Breast epithelium (tissue), 4 donors: ENCODE results near the gene FADD. TPM values are rescaled to one million over a fixed set of nuclear protein-coding genes. Genes with fewer than 3 reads are reported as not detected.

Source experiments
- DNase-seq, 2 donors: peaks; one replicate each; pipeline ENCODE4 v3.0.0-alpha.2; 2019; ENCODE audit warnings: low spot score in 2 of 2
- H3K27ac ChIP-seq, 2 donors: fragments of 200-600 bp; sonication (generic) in 1 of 2; one replicate each; pipeline ENCODE4 v1.5.1; 2016 to 2019; ENCODE audit warnings: mild to moderate bottlenecking in 1 of 2
- H3K27me3 ChIP-seq, 2 donors: fragments of 200-600 bp; sonication (generic) in 1 of 2; one replicate each; pipeline versions ENCODE4 v1.5.1 to v1.6.0; 2017 to 2019; ENCODE audit warnings: control low read depth in 1 of 2, mild to moderate bottlenecking in 1 of 2
- H3K36me3 ChIP-seq: fragments of 200-600 bp; one replicate; pipeline ENCODE4 v1.5.1; 2019
- H3K4me1 ChIP-seq, 2 donors: fragments of 200-600 bp; sonication (generic); one replicate each; pipeline ENCODE4 v1.5.1; 2016 to 2019; ENCODE audit warnings: control low read depth in 1 of 2
- H3K4me3 ChIP-seq, 3 donors: fragments of 200-600 bp; sonication (generic); 1 replicate in 2 of 3; 2 replicates in 1 of 3; pipeline ENCODE4 v1.5.1; 2016 to 2019; ENCODE audit warnings: mild to moderate bottlenecking in 3 of 3, moderate library complexity in 2 of 3
- H3K9me3 ChIP-seq, 2 donors: fragments of 200-600 bp; sonication (generic) in 1 of 2; one replicate each; pipeline ENCODE4 v1.5.1; 2016 to 2019; ENCODE audit warnings: control low read depth in 1 of 2
- CTCF ChIP-seq, 3 donors: fragments of 450-650 bp; IDR thresholded peaks; one replicate each; pipeline ENCODE4 v1.5.1; 2016 to 2017; ENCODE audit warnings: antibody characterized with exemption in 3 of 3, mild to moderate bottlenecking in 3 of 3, moderate library complexity in 3 of 3
- POLR2A ChIP-seq: fragments of 450-650 bp; IDR thresholded peaks from one replicate; pipeline ENCODE4 v1.6.1; 2016; ENCODE audit warnings: antibody characterized with exemption, mild to moderate bottlenecking, moderate library complexity
- POLR2AphosphoS5 ChIP-seq, 3 donors: sonication (generic); formaldehyde crosslinking; IDR thresholded peaks; one replicate each; pipeline ENCODE4 v1.6.1; 2017; ENCODE audit warnings: antibody characterized with exemption in 3 of 3
- intact Hi-C: fragments of 100-400 bp; cut with DNase I; formaldehyde crosslinking; loops from one replicate; pipeline ENCODE4 v1.15.1; 2023; ENCODE audit warnings: low total_unique reads
- total RNA-seq, 3 donors: library from RNA; depleted of rRNA; stranded (reverse); fragments of >200 nt; gene quantifications; one replicate each; pipeline ENCODE4 v1.1.0, GENCODE V29; 2016

The FADD gene
- total RNA-seq, 3 donors from 2014 or later: 17.6 to 33.1 (median 30.2) TPM

DNA sequence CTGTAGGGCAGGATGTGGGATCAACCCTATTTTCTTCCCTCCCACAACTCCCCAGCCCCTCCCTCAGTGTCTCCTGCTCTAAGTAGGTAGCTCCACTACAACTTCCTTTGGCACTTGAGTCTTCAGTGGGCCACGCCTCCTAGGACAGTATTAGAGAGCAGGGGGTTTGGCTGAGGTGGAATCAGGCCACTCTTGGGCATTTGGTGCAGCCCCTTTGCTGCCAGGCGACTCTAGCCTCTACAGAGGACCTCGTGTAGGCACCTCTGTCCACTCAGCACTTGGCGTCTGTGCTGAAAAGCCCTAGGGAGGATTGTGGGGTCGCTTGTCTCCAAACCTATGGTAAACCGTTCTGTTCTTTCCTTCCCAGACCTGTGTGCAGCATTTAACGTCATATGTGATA is 2.7 kb downstream of the FADD start:
- TF ChIP-seq POLR2A (no peak), CTCF (IDR thresholded peaks at IDR 0.05) (no peak), POLR2AphosphoS5 (IDR thresholded peaks at IDR 0.05) (no peak)
- H3K36me3 ChIP-seq: peaks cover 5% of the 10 kb centered on the region
- H3K4me1 ChIP-seq: peaks cover 6 to 15% of the 10 kb centered on the region in 2 donors
- H3K4me3 ChIP-seq: no peak overlapping the region
- DNase-seq: no peak
- H3K9me3 ChIP-seq: no peaks in the 10 kb centered on the region
- H3K27me3 ChIP-seq: no peaks in the 10 kb centered on the region
- intact Hi-C loops: loop anchor here (10.0 kb wide), 1 partner anchor 49 kb away; no protein-coding TSS in a partner anchor
- H3K27ac ChIP-seq: peak overlapping the region; percentile 4 to 94

- H3K36me3 ChIP-seq: peaks cover 5% of the 10 kb centered on the region
- no peaks in the 10 kb centered on the region for H3K27me3 ChIP-seq
- H3K27ac ChIP-seq: peak overlapping the region in 1 of 2 donors; percentile 94
- H3K4me3 ChIP-seq: no peak overlapping the region
- no peak for TF ChIP-seq CTCF (IDR thresholded peaks at IDR 0.05)
- no peak for TF ChIP-seq POLR2AphosphoS5 (IDR thresholded peaks at IDR 0.05)
- no peak for TF ChIP-seq POLR2A
- H3K9me3 ChIP-seq: no peaks in the 10 kb centered on the region
- H3K4me1 ChIP-seq: peaks cover 6 to 15% of the 10 kb centered on the region in 2 donors
- no peak for DNase-seq
- intact Hi-C loops: loop anchor here (10.0 kb wide), 1 partner anchor 48 kb away; no protein-coding TSS in a partner anchor
These were observed 3.3 kb downstream of the FADD start for GRCh38 chr11:70206226-70206981.

- intact Hi-C loops: loop anchor here (10.0 kb wide), 1 partner anchor 48 kb away; no protein-coding TSS in a partner anchor
- peak overlapping the region in 1 of 2 donors; percentile 1 for H3K27ac ChIP-seq
These were observed 3.9 kb downstream of the FADD start for GRCh38 chr11:70206982-70207376.

DNA sequence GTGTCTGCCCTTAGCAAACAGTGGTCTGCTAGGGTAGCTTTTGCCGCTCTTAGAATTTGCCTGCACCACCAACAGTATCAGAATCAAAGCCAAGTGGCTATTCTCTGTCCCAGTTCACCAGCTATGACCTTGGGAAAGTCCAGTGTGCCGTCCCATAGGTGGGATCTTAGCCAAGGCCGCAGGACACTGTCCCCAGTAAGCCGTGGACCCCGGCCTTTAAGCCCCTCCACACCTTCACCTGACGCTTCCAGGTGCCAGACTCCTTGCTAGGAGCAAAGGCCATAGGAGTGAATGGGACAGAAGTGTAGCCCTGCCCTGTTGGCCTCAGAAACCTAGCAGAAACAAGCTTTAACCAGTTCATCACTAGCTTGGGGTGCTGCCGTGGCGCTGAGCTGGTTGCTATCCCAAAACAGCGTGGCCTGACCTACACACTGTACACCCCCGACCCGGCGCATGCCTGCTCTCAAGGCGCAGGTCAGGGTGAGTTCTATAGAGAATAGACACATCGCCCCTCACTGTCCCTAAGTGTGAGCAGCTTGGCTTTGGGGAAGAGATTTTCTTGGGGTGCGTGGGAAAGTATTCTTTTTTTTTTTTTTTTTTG is 4.5 kb downstream of the FADD start:
- intact Hi-C loops: loop anchor here (10.0 kb wide), 1 partner anchor 47 kb away; no protein-coding TSS in a partner anchor
- Histone ChIP-seq H3K9me3 (no peaks in the 10 kb centered on the region), H3K27ac (no peak overlapping the region), H3K27me3 (no peaks in the 10 kb centered on the region), H3K4me3 (no peak overlapping the region), H3K4me1 (peaks cover 6 to 15% of the 10 kb centered on the region in 2 donors), H3K36me3 (peaks cover 5% of the 10 kb centered on the region)
- DNase-seq: no peak
- no peak for TF ChIP-seq CTCF (IDR thresholded peaks at IDR 0.05)

More at GRCh38 chr11:70206982-70207376, 3.9 kb downstream of the FADD start:
- Histone ChIP-seq H3K27me3 (no peaks in the 10 kb centered on the region), H3K4me1 (peaks cover 6 to 15% of the 10 kb centered on the region in 2 donors), H3K9me3 (no peaks in the 10 kb centered on the region), H3K36me3 (peaks cover 5% of the 10 kb centered on the region), H3K4me3 (no peak overlapping the region)
- DNase-seq: no peak
- no peak for TF ChIP-seq POLR2A
- no peak for TF ChIP-seq POLR2AphosphoS5 (IDR thresholded peaks at IDR 0.05)
- TF ChIP-seq CTCF (IDR thresholded peaks at IDR 0.05): no peak

GRCh38 chr11:70209391-70209912 is 6.4 kb downstream of the FADD start:
- Histone ChIP-seq H3K27ac (peak overlapping the region; percentile 1 to 61), H3K36me3 (peaks cover 5% of the 10 kb centered on the region), H3K4me3 (no peak overlapping the region), H3K9me3 (no peaks in the 10 kb centered on the region), H3K4me1 (peaks cover under 1 to 12% of the 10 kb centered on the region in 2 donors), H3K27me3 (no peaks in the 10 kb centered on the region)
- DNase-seq: no peak
- TF ChIP-seq POLR2A (no peak), POLR2AphosphoS5 (IDR thresholded peaks at IDR 0.05) (no peak), CTCF (IDR thresholded peaks at IDR 0.05) (no peak)
- intact Hi-C loops: loop anchor here (10.0 kb wide), 1 partner anchor 45 kb away; no protein-coding TSS in a partner anchor
